HepG2 (cell line): ENCODE data around the gene GRID1. TPM values are rescaled to one million over a fixed set of nuclear protein-coding genes. Genes with fewer than 3 reads are reported as not detected.

Source experiments
- ATAC-seq: fragments of 200-7000 bp; cut with Tn5 transposase; 3 replicates; pipeline ENCODE4 v1.9.1; 2020; ENCODE audit warnings: mild to moderate bottlenecking, moderate library complexity
- BruUV-seq: library from RNA; stranded (reverse); fragments of 400-500 nt; replicated peaks from 2 replicates; lab custom pipeline; 2021; lab: Mats Ljungman, UMichigan
- CTCF ChIA-PET: fragments of 300-600 bp; formaldehyde crosslinking; extraction: SDS; loops from one replicate; lab custom pipeline; 2021; ENCODE audit warnings: low total read pairs, inconsistent platforms, low intra/inter-chr PET ratio; lab: Yijun Ruan, JAX
- POLR2A ChIA-PET: fragments of 350-600 bp; sonication (Branson Sonifier 250); formaldehyde crosslinking; loops from one replicate; lab custom pipeline; 2020; ENCODE audit warnings: antibody characterized with exemption, inconsistent platforms; lab: Yijun Ruan, JAX
- DNase-seq: peaks from one replicate; pipeline ENCODE4 v3.0.0-alpha.2; 2015; ENCODE audit warnings: low spot score
- FAIRE-seq: peaks from 3 replicates; lab custom pipeline; 2011; peaks lifted over from hg19 to GRCh38; lab: Jason Lieb, UNC
- H2AFZ ChIP-seq: one replicate; pipeline ENCODE4 v1.6.1; 2011; ENCODE audit warnings: low read length, inconsistent platforms
- H3K27ac ChIP-seq: fragments of 300-600 bp; 3 replicates; pipeline ENCODE4 v1.8.0; 2011; ENCODE audit warnings: mixed run types, mild to moderate bottlenecking, mixed read lengths, low read length, inconsistent platforms; ENCODE audit not compliant: insufficient read depth; ENCODE audit errors: extremely low read length
- H3K27me3 ChIP-seq, 2 experiments: fragments of 200-600 bp in 1 of 2; 2 replicates in 1 of 2; 3 replicates in 1 of 2; pipeline versions ENCODE4 v1.6.0 to v1.8.0; 2011; ENCODE audit warnings: low read length in 2 of 2, mild to moderate bottlenecking in 2 of 2, moderate library complexity in 2 of 2, inconsistent platforms in 1 of 2; ENCODE audit not compliant: insufficient read depth in 2 of 2, control insufficient read depth in 1 of 2
- H3K36me3 ChIP-seq, 2 experiments: fragments of 200-600 bp in 1 of 2; replicated peaks in 1 of 2; 2 replicates in 1 of 2; 3 replicates in 1 of 2; pipeline versions ENCODE4 v1.5.1 to v1.8.0; 2011; ENCODE audit warnings: low read length in 2 of 2, inconsistent platforms in 1 of 2; ENCODE audit not compliant: insufficient read depth in 2 of 2, control insufficient read depth in 1 of 2
- H3K4me1 ChIP-seq: 2 replicates; pipeline ENCODE4 v1.5.1; 2012; ENCODE audit warnings: low read length, inconsistent platforms; ENCODE audit not compliant: insufficient read depth
- H3K4me2 ChIP-seq: 2 replicates; pipeline ENCODE4 v1.6.0; 2011; ENCODE audit warnings: low read depth, low read length, inconsistent platforms
- H3K4me3 ChIP-seq, 3 experiments: fragments of 200-600 bp in 1 of 3; sonication (generic), shearing (Covaris generic) in 1 of 3; replicated peaks in 1 of 3; 2 replicates each; pipeline ENCODE4 v1.5.1; 2011 to 2016; ENCODE audit warnings: low read length in 3 of 3, inconsistent platforms in 2 of 3, low read depth in 2 of 3, mild to moderate bottlenecking in 2 of 3, control low read depth in 1 of 3, mixed read lengths in 1 of 3; ENCODE audit not compliant: insufficient read depth in 1 of 3
- H3K79me2 ChIP-seq: one replicate; pipeline ENCODE4 v1.6.1; 2011; ENCODE audit warnings: low read length, inconsistent platforms; ENCODE audit not compliant: insufficient read depth
- H3K9ac ChIP-seq: 2 replicates; pipeline ENCODE4 v1.6.0; 2011; ENCODE audit warnings: mild to moderate bottlenecking, low read depth, low read length, inconsistent platforms; ENCODE audit not compliant: insufficient read depth
- H3K9me3 ChIP-seq: 2 replicates; pipeline ENCODE4 v1.5.1; 2012; ENCODE audit warnings: mild to moderate bottlenecking, low read length
- H4K20me1 ChIP-seq: 2 replicates; pipeline ENCODE4 v1.6.0; 2011; ENCODE audit warnings: inconsistent platforms, mild to moderate bottlenecking, low read length, moderate library complexity; ENCODE audit not compliant: insufficient read depth
- HMGXB4 ChIP-seq, 2 experiments: sonication (generic) in 1 of 2; formaldehyde crosslinking in 1 of 2; IDR thresholded peaks; 2 replicates each; pipeline versions ENCODE4 v1.4.0 to v1.6.1; 2018 to 2020; ENCODE audit warnings: missing genetic modification reagents in 2 of 2, borderline replicate concordance in 1 of 2, low read depth in 1 of 2, mild to moderate bottlenecking in 1 of 2, missing biosample characterization in 1 of 2
- ISX ChIP-seq: sonication (generic); formaldehyde crosslinking; conservative IDR thresholded peaks from 2 replicates; pipeline ENCODE4 v1.5.0; 2020; ENCODE audit warnings: missing genetic modification reagents
- MAFF ChIP-seq: IDR thresholded peaks from 2 replicates; pipeline ENCODE4 v1.6.1; 2011; ENCODE audit warnings: low read depth, low read length, improper control_type of control experiment
- MAFK ChIP-seq, 2 experiments: IDR thresholded peaks in 1 of 2; conservative IDR thresholded peaks in 1 of 2; 2 replicates each; pipeline ENCODE4 v1.6.1; 2011; ENCODE audit warnings: improper control_type of control experiment in 2 of 2, low read length in 2 of 2
- MED8 ChIP-seq: sonication (generic); formaldehyde crosslinking; IDR thresholded peaks from 2 replicates; pipeline ENCODE4 v1.8.1; 2023; ENCODE audit warnings: mild to moderate bottlenecking, missing genetic modification reagents; ENCODE audit not compliant: insufficient replicate concordance
- NR2F2 ChIP-seq: IDR thresholded peaks from 2 replicates; pipeline ENCODE4 v1.6.1; 2012; ENCODE audit warnings: low read depth, inconsistent platforms, borderline replicate concordance
- RFX3 ChIP-seq: IDR thresholded peaks from 2 replicates; pipeline ENCODE4 v1.6.1; 2016; ENCODE audit warnings: missing biosample characterization, missing genetic modification reagents
- SOX6 ChIP-seq, 2 experiments: fragments of 450-650 bp in 1 of 2; sonication (generic) in 1 of 2; formaldehyde crosslinking in 1 of 2; IDR thresholded peaks; 2 replicates each; pipeline versions ENCODE4 v1.4.0 to v1.6.1; 2017 to 2020; ENCODE audit warnings: antibody characterized with exemption in 1 of 2, mild to moderate bottlenecking in 1 of 2, missing genetic modification reagents in 1 of 2
- SP4 ChIP-seq: sonication (generic); formaldehyde crosslinking; IDR thresholded peaks from 2 replicates; pipeline ENCODE4 v1.8.1; 2023; ENCODE audit warnings: mild to moderate bottlenecking, missing genetic modification reagents
- TOE1 ChIP-seq: sonication (generic); formaldehyde crosslinking; IDR thresholded peaks from 2 replicates; pipeline ENCODE4 v1.4.0; 2020; ENCODE audit warnings: mild to moderate bottlenecking, missing genetic modification reagents
- ZBTB21 ChIP-seq: sonication (generic); formaldehyde crosslinking; IDR thresholded peaks from 2 replicates; pipeline ENCODE4 v1.4.0; 2020; ENCODE audit warnings: missing genetic modification reagents
- ZNF33A ChIP-seq: sonication (generic); formaldehyde crosslinking; IDR thresholded peaks from 2 replicates; pipeline ENCODE4 v1.5.1; 2020; ENCODE audit warnings: missing genetic modification reagents, mild to moderate bottlenecking, moderate library complexity, borderline replicate concordance
- ZNF512 ChIP-seq: sonication (generic); formaldehyde crosslinking; IDR thresholded peaks from 2 replicates; pipeline ENCODE4 v1.4.0; 2020; ENCODE audit warnings: mild to moderate bottlenecking, missing genetic modification reagents
- ZNF589 ChIP-seq: sonication (generic); formaldehyde crosslinking; conservative IDR thresholded peaks from 2 replicates; pipeline ENCODE4 v1.8.0; 2022; ENCODE audit warnings: mild to moderate bottlenecking, moderate library complexity, missing genetic modification reagents
- ZNF883 ChIP-seq: sonication (generic); formaldehyde crosslinking; IDR thresholded peaks from 2 replicates; pipeline ENCODE4 v1.5.1; 2020; ENCODE audit warnings: mild to moderate bottlenecking, missing genetic modification reagents; ENCODE audit errors: not compliant biosample characterization
- WGBS: methylation state at CpG from one replicate; pipeline ENCODE4 v1.1.6; 2017; ENCODE audit warnings: low lambda C conversion rate; 5-methylcytosine and 5-hydroxymethylcytosine counted together
- in situ Hi-C: cut with HindIII; loops from 2 replicates; pipeline ENCODE4 v1.10.0; 2017; ENCODE audit warnings: low pct_unique_long_range_greater_than_20kb; ENCODE audit not compliant: extremely low pct_ligation_motif_present
- intact Hi-C: fragments of 100-400 bp; cut with micrococcal nuclease; formaldehyde crosslinking; loops from one replicate; pipeline ENCODE4 v1.10.0; 2022; ENCODE audit not compliant: unreplicated experiment
- polyA plus RNA-seq, 8 experiments: library from polyadenylated mRNA; depleted of rRNA in 3 of 8; stranded (reverse) in 7 of 8; unstranded in 1 of 8; fragments of >200 nt; fragmentation: Illumina TruSeq in 4 of 8; extraction: Trizol in 4 of 8; gene quantifications; 2 replicates each; pipeline versions ENCODE4 v1.2.1 to v1.2.3, GENCODE V29; 2011 to 2016; ENCODE audit warnings: low read depth in 4 of 8, missing spikeins in 1 of 8, mixed read lengths in 1 of 8; ENCODE audit not compliant: insufficient read depth in 1 of 8
- total RNA-seq, 5 experiments: library from RNA; depleted of rRNA; stranded (reverse); fragments of >200 nt; fragmentation: Illumina TruSeq; extraction: Trizol; gene quantifications; 2 replicates each; pipeline ENCODE4 v1.2.3, GENCODE V29; 2016; ENCODE audit warnings: low read depth in 1 of 5

GRID1 gene
- total and polyA plus RNA-seq, 2 of the 13 experiments (the other 11 are each of a cell fraction or from before 2014, with no cell fraction given) = 0.05 TPM; not detected in 1

GRCh38 chr10:85922356-85923129, 444.1 kb downstream of the GRID1 start:
- no peak for ATAC-seq
- CTCF ChIA-PET = no interaction called here

GRCh38 chr10:85921789-85922188, 444.8 kb downstream of the GRID1 start:
- no peak overlapping the region for H3K9ac ChIP-seq
- in situ Hi-C loops = no loop called here
- DNase-seq (no peak), FAIRE-seq (no peak), ATAC-seq (no peak)
- no TSS peak for BruUV-seq
- no peak overlapping the region for H3K4me3 ChIP-seq
- TF ChIP-seq MED8 (CRISPR knock-in tag) (no peak), NR2F2 (no peak), ZNF589 (no peak), ZBTB21 (CRISPR knock-in tag) (no peak), HMGXB4 (CRISPR knock-in tag; IDR thresholded peaks at IDR 0.05; ENCODE audit: borderline replicate concordance in 1 of 2, low read depth in 1 of 2) (no peak), ZNF883 (CRISPR knock-in tag) (no peak), SOX6 (IDR thresholded peaks at IDR 0.05) (no peak), SOX6 (CRISPR knock-in tag; IDR thresholded peaks at IDR 0.05) (no peak), ISX (CRISPR knock-in tag) (no peak), RFX3 (CRISPR knock-in tag) (no peak), ZNF33A (CRISPR knock-in tag) (no peak), SP4 (CRISPR knock-in tag) (no peak), ZNF512 (CRISPR knock-in tag) (no peak)
- H3K27ac ChIP-seq = no peak overlapping the region
- no peaks in the 10 kb centered on the region for H3K4me1 ChIP-seq
- no peaks in the 10 kb centered on the region for H3K9me3 ChIP-seq
- H4K20me1 ChIP-seq = no peaks in the 10 kb centered on the region
- H3K36me3 ChIP-seq = no peaks in the 10 kb centered on the region
- no peaks in the 10 kb centered on the region for H3K79me2 ChIP-seq
- WGBS = 3% methylated on average over 5 of the region's 5 CpGs
- intact Hi-C loops = no loop called here
- CTCF ChIA-PET = no interaction called here
- H3K4me2 ChIP-seq = no peak overlapping the region
- H2AFZ ChIP-seq = no peak overlapping the region
- POLR2A ChIA-PET = no interaction called here
- peaks cover 2 to 6% of the 10 kb centered on the region in 2 experiments; a peak in 2 of 5 replicates for H3K27me3 ChIP-seq

More at GRCh38 chr10:85922356-85923129, 444.1 kb downstream of the GRID1 start:
- Histone ChIP-seq H3K9me3 (no peaks in the 10 kb centered on the region), H3K79me2 (no peaks in the 10 kb centered on the region), H4K20me1 (no peaks in the 10 kb centered on the region), H3K4me1 (no peaks in the 10 kb centered on the region), H2AFZ (no peak overlapping the region), H3K4me2 (no peak overlapping the region), H3K27ac (no peak overlapping the region)
- POLR2A ChIA-PET = no interaction called here
- in situ Hi-C loops = no loop called here
- 4% methylated on average over 9 of the region's 9 CpGs for WGBS
- BruUV-seq = no TSS peak
- TF ChIP-seq MAFK (conservative IDR thresholded peaks at IDR 0.05 in 1 of 2, IDR thresholded peaks at IDR 0.05 in 1 of 2; ENCODE audit: low read length in 2 of 2) (peak; percentile 86 to 91), MAFF (peak; percentile 77), TOE1 (no peak)
- TF ChIP-seq, all 625 proteins: peak for 2
- no peak for FAIRE-seq
- intact Hi-C loops = no loop called here
- H3K36me3 ChIP-seq = no peaks in the 10 kb centered on the region
- DNase-seq = no peak
- no peak overlapping the region for H3K9ac ChIP-seq
- peaks cover 1 to 6% of the 10 kb centered on the region in 2 experiments; a peak in 2 of 5 replicates for H3K27me3 ChIP-seq
- no peak overlapping the region for H3K4me3 ChIP-seq
